GM19324 (cell line): Measurements from ENCODE around the gene DOC2A.
"Not testable (repeated sequence)": the region's sequence is repeated elsewhere in the genome, so short reads cannot be mapped to it uniquely, and the experiment has no call there.

Source experiments
- ATAC-seq: cut with Tn5 transposase; IDR thresholded peaks from one replicate; pipeline ENCODE4 v1.9.1; 2021; ENCODE audit warnings: mild to moderate bottlenecking, moderate library complexity; ENCODE audit not compliant: unreplicated experiment, low FRiP score

Gene DOC2A

GRCh38 chr16:29974291-29975133 is 36.3 kb downstream of the DOC2A start:
- ATAC-seq: no peak

GRCh38 chr16:29973384-29974246 is 37.2 kb downstream of the DOC2A start, which contains the start of gene TAOK2:
TSS of gene TAOK2 (plus strand) at chr16:29973868. CDS start at chr16:29977773, 3,905 bp downstream.
- peak; percentile 97 for ATAC-seq

- no peak for ATAC-seq
Observed at GRCh38 chr16:29972992-29973383, 37.8 kb downstream of the DOC2A start.

GRCh38 chr16:29972500-29972899 is 38.3 kb downstream of the DOC2A start:
- ATAC-seq: no peak

DNA sequence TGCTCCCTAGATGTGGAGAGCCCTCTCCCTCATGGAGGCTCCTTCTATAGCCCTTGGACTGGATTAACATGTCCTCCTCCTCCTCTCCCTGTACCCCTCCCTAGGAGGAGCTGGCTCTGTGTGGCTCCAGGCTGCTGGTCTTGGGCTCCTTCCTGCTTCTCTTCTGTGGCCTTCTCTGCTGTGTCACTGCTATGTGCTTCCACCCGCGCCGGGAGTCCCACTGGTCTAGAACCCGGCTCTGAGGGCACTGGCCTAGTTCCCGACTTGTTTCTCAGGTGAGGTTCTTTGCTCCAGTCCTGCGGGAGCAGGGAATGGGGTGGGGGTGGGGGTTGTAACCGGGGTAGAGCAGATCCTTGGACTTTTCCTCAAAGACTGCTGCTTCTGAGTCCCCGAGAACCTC is 39.5 kb downstream of the DOC2A start:
- no peak for ATAC-seq

DNA sequence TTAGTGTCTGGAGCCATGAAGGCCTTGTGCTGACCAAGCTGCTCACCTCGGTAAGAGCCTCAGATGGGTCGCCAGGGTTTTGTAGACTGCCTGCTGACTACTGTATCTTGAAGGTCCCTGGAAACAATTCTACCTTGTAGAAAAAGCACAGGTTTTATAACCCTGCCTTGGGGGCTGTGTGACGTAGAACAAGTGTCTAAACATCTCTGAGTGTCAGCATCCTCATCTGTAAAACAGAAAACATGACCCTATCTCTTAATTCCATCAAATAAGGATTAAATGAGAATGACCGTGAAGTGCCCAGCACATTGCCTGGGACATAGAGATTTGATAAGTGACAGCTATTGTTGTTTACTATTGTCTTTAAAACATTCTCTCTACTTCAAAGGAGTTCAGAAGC is 42.6 kb downstream of the DOC2A start:
- ATAC-seq: no peak

DNA sequence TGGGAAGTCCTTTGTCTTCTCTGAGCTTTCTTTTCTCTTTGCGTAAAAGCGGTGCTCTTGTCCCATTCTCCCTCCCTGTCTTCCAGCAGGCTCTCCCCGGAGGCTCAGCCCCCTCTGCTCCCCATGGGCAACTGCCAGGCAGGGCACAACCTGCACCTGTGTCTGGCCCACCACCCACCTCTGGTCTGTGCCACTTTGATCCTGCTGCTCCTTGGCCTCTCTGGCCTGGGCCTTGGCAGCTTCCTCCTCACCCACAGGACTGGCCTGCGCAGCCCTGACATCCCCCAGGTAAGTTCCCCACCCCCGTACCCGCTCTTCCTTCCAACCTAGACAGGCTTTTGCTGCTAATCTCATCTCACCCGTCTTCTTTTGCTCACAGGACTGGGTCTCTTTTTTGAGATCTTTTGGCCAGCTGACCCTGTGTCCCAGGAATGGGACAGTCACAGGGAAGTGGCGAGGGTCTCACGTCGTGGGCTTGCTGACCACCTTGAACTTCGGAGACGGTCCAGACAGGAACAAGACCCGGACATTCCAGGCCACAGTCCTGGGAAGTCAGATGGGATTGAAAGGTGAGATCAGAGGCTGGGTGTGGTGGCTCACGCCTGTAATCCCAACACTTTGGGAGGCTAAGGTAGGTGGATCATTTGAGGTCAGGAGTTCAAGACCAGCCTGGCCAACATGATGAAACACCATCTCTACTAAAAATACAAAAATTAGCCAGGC is 47.6 kb downstream of the DOC2A start:
- no peak for ATAC-seq

DNA sequence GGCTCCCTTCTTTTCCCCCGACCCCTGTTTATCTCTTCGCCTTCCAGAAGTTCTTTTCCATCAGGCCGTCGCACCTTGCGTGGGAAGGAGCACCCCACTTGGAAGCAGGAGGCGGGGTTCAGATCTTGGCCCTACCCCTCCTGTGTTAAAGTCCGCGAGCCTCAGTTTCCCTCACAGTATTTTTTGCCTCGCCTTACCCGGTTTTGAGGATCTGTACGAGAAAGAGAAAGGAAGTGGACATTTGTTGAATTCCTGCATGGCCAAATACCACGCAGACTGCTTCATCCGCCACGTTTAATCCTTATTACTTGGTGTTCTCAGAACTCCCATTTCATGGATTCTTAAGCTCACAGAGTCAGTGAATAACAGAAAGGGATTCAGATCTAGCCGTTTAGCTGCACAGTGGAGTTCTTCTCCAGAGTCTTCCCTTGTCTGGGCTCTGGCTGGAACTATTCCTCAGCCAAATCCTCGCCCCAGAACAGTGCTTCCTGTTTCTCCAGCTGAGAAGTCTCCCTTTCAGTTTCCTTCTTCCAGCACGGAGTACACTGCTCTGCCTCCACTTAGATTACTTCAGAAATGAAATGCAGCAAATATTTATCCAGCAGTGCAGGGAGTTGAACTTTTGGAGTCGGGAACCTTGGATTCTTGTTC is 48.4 kb downstream of the DOC2A start:
- ATAC-seq: no peak

- ATAC-seq: peak; percentile 96
Observed at GRCh38 chr16:29961479-29962343, 49.1 kb downstream of the DOC2A start, which contains the start of gene TMEM219. TSS of gene TMEM219 (plus strand) at chr16:29962079. CDS start at chr16:29963144, 1,065 bp downstream.

DNA sequence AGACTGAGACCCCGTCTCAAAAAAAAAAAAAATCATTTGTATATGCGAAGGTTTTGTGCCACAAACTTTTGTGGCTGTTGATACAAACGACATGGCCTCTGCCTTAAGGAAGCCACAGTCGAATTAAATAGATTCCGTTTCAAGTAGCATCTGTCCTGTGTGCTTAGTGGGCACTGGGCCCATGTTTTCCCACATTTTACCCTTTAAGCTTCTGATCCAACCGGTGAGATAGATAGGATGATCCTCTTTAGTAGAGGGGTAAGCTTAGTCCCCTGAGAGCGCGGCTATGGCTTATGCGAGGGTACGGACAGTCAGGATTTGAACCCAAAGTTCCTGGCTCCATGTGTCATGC is 49.7 kb downstream of the DOC2A start:
- no peak for ATAC-seq

- not testable (repeated sequence) for ATAC-seq
Observed at GRCh38 chr16:29959821-29960220, 51.0 kb downstream of the DOC2A start.

DNA sequence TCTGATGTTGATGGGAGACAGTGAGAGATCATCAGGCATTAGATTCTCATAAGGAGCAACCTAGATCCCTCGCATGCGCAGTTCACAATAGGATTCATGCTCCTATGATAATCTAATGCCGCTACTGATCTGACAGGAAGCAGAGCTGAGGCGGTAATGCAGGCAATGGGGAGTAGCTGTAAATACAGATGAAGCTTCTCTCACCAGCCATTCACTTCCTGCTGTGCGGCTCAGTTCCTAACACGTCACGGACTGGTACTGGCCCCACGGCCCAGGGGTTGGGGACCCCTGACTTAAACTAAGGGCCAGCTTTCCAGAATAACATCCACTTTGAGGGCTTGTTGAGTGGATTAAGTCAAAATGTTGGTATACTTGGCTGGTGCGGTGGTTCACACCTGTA is 51.5 kb downstream of the DOC2A start:
- no peak for ATAC-seq

- ATAC-seq: no peak
Observed at GRCh38 chr16:29958756-29959155, 52.1 kb downstream of the DOC2A start.
